ENCODE measurements around the gene PIF1. TPM values are rescaled to one million over a fixed set of nuclear protein-coding genes. Genes with fewer than 3 reads are reported as not detected.

The PIF1 gene
- total RNA-seq, 1 experiment from 2014 or later: 67.6 TPM

- Histone ChIP-seq H3K4me2 (no peak overlapping the region), H3K4me1 (replicated peaks; ENCODE audit: insufficient read depth) (no peaks in the 10 kb centered on the region), H4K20me1 (ENCODE audit: insufficient read depth) (no peaks in the 10 kb centered on the region), H3K4me3 (no peak overlapping the region), H3K9me3 (ENCODE audit: insufficient read depth, low read depth) (no peaks in the 10 kb centered on the region), H3K36me3 (ENCODE audit: low read depth) (no peaks in the 10 kb centered on the region), H3K27me3 (ENCODE audit: insufficient read depth, low read depth) (no peaks in the 10 kb centered on the region), H3K79me2 (ENCODE audit: low read depth) (no peaks in the 10 kb centered on the region), H3K27ac (no peak overlapping the region), H3F3A (ENCODE audit: insufficient read depth, low read depth) (no peaks in the 10 kb centered on the region), H2AFZ (no peak overlapping the region), H3K9me2 (ENCODE audit: insufficient read depth) (no peaks in the 10 kb centered on the region)
- ChIA-PET CTCF (no interaction called here), POLR2A (ENCODE audit: unreplicated experiment) (no interaction called here)
- intact Hi-C loops (cut with micrococcal nuclease; ENCODE audit: unreplicated experiment): no loop called here
- no TSS peak for BruUV-seq (replicated peaks)
- no peak for TF ChIP-seq CTCF (conservative IDR thresholded peaks at IDR 0.05)
- no peak for TF ChIP-seq EZH2 (IDR thresholded peaks at IDR 0.05; ENCODE audit: low read depth)
- DNase-seq: no peak
Observed at GRCh38 chr15:64806509-64806908, 18.9 kb downstream of the PIF1 start.

GRCh38 chr15:64804619-64805018, 20.8 kb downstream of the PIF1 start:
- Histone ChIP-seq H3K27me3 (ENCODE audit: insufficient read depth, low read depth) (no peaks in the 10 kb centered on the region), H3K4me2 (no peak overlapping the region), H3K27ac (no peak overlapping the region), H3F3A (ENCODE audit: insufficient read depth, low read depth) (no peaks in the 10 kb centered on the region), H3K79me2 (ENCODE audit: low read depth) (no peaks in the 10 kb centered on the region), H3K9me2 (ENCODE audit: insufficient read depth) (no peaks in the 10 kb centered on the region), H4K20me1 (ENCODE audit: insufficient read depth) (no peaks in the 10 kb centered on the region), H3K9me3 (ENCODE audit: insufficient read depth, low read depth) (no peaks in the 10 kb centered on the region), H3K4me3 (no peak overlapping the region), H2AFZ (no peak overlapping the region), H3K4me1 (replicated peaks; ENCODE audit: insufficient read depth) (no peaks in the 10 kb centered on the region), H3K36me3 (ENCODE audit: low read depth) (no peaks in the 10 kb centered on the region)
- BruUV-seq (replicated peaks): no TSS peak
- ChIA-PET POLR2A (ENCODE audit: unreplicated experiment) (no interaction called here), CTCF (interaction anchor here (0.6 kb wide), 1 partner anchor 20 kb away, joined by 4 read pairs; no protein-coding TSS in a partner anchor)
- no peak for TF ChIP-seq CTCF (conservative IDR thresholded peaks at IDR 0.05)
- no peak for TF ChIP-seq EZH2 (IDR thresholded peaks at IDR 0.05; ENCODE audit: low read depth)
- no peak for DNase-seq
- intact Hi-C loops (cut with micrococcal nuclease; ENCODE audit: unreplicated experiment): no loop called here

- Histone ChIP-seq H3K4me3 (no peak overlapping the region), H3K27me3 (ENCODE audit: insufficient read depth, low read depth) (no peaks in the 10 kb centered on the region), H3K4me2 (no peak overlapping the region), H3K9me3 (ENCODE audit: insufficient read depth, low read depth) (no peaks in the 10 kb centered on the region), H3K36me3 (ENCODE audit: low read depth) (no peaks in the 10 kb centered on the region), H2AFZ (no peak overlapping the region), H3K9me2 (ENCODE audit: insufficient read depth) (no peaks in the 10 kb centered on the region), H3F3A (ENCODE audit: insufficient read depth, low read depth) (no peaks in the 10 kb centered on the region), H4K20me1 (ENCODE audit: insufficient read depth) (no peaks in the 10 kb centered on the region), H3K27ac (no peak overlapping the region), H3K4me1 (replicated peaks; ENCODE audit: insufficient read depth) (no peaks in the 10 kb centered on the region), H3K79me2 (ENCODE audit: low read depth) (no peaks in the 10 kb centered on the region)
- intact Hi-C loops (cut with micrococcal nuclease; ENCODE audit: unreplicated experiment): no loop called here
- ChIA-PET CTCF (interaction anchor here (0.6 kb wide), 1 partner anchor 887 kb away, joined by 4 read pairs; no protein-coding TSS in a partner anchor), POLR2A (ENCODE audit: unreplicated experiment) (no interaction called here)
- no peak for DNase-seq
- BruUV-seq (replicated peaks): no TSS peak
- TF ChIP-seq CTCF (conservative IDR thresholded peaks at IDR 0.05) (no peak), EZH2 (IDR thresholded peaks at IDR 0.05; ENCODE audit: low read depth) (no peak)
Observed at GRCh38 chr15:64803526-64803925, 21.9 kb downstream of the PIF1 start.
